Measurements from ENCODE around the gene SUPT6H.
A peak's percentile ranks its signal among the peaks of the same experiment; 100 is the strongest.

The SUPT6H gene

DNA sequence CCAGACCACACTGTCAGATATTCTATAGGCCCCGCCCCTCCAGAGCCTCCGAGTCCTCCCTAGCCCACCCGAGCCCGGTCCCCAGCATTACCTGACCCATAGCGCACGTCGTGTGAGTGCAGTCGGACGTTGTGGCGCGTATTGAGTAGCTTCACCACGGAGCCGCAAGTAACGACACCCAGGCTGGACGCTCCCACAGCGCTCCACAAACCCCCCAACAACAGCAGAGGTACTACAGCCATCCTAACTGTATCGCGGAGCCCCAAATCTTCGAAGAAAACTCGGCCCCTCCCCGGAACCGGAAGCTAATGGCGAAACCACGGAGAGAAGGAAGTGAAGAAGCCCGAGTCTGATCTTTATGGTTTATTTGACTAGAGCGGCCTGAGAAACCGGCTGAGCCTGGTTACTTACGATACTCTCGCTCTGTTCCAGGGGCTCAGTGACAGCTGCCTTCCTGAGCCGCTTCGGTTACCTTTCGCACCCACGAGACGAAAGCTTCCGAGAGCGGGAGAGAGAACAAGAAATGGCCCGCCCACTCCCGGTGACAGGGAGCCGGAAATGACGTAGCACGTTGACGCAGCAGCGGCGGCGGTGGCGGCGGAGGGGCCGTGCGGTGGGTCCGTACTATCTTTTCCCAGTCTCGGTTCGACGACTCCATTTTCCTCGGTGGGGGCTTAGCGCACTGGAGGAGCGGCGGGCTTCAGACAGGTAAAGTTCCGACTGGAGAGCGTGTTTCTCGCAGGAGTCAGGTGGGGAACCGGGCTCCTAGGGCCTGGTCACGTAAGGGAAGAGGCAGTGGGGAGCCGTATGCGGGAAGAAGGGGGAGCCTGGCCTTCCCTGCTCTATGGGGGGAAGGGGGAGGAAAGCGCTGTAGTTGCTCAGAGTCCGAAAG, at the start of gene SUPT6H, which contains the start of gene SDF2:
Gene SUPT6H (plus strand): TSS at position 571 of the 892 bp plus-strand sequence. CDS start 11,197 bp downstream, outside the sequence.
Gene SDF2 (minus strand): TSS at position 272 of the 892 bp plus-strand sequence. CDS start 30 bp downstream, at position 242.
- TF ChIP-seq POLR2A (IDR thresholded peaks at IDR 0.05; ENCODE audit: extremely low read depth, insufficient read length) (peak; percentile 66), MYC (IDR thresholded peaks at IDR 0.05; ENCODE audit: low read depth, low read length) (peak; percentile 54; the same call in 1 of the 2 replicates)
- TF ChIP-seq, protein P1, sequence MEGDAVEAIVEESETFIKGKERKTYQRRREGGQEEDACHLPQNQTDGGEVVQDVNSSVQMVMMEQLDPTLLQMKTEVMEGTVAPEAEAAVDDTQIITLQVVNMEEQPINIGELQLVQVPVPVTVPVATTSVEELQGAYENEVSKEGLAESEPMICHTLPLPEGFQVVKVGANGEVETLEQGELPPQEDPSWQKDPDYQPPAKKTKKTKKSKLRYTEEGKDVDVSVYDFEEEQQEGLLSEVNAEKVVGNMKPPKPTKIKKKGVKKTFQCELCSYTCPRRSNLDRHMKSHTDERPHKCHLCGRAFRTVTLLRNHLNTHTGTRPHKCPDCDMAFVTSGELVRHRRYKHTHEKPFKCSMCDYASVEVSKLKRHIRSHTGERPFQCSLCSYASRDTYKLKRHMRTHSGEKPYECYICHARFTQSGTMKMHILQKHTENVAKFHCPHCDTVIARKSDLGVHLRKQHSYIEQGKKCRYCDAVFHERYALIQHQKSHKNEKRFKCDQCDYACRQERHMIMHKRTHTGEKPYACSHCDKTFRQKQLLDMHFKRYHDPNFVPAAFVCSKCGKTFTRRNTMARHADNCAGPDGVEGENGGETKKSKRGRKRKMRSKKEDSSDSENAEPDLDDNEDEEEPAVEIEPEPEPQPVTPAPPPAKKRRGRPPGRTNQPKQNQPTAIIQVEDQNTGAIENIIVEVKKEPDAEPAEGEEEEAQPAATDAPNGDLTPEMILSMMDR (IDR thresholded peaks at IDR 0.05; ENCODE audit: low read depth, low read length): no peak
- TF ChIP-seq, protein P2, sequence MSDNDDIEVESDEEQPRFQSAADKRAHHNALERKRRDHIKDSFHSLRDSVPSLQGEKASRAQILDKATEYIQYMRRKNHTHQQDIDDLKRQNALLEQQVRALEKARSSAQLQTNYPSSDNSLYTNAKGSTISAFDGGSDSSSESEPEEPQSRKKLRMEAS (IDR thresholded peaks at IDR 0.05; ENCODE audit: low read depth, low read length): peak; percentile 75
- peak; percentile 91 for DNase-seq (ENCODE audit: low read depth)
- H3K4me3 ChIP-seq (ENCODE audit: low read depth, low read length): peak within 1 kb of the TSS; percentile 95

DNA sequence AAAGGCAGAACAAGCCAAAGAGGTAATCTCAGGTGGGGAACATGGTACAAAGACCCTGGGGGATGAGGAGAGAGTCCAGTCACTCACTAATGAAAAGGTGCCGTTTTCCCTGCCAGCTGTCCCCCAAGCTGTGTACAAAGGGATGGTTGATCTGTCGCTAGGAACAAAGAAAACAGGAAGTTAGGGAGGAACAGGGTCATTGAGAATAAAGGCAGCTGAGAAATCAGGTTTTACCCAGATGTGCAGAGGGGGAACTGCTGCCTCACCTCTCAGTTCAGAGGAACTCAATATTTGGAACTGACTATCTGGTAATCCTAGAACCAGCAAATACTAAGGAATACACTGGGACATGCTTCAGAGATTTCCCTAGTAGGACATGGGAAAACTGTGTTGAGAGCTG, 49.5 kb upstream of the SUPT6H start:
- DNase-seq (ENCODE audit: low read depth): peak; percentile 24

DNA sequence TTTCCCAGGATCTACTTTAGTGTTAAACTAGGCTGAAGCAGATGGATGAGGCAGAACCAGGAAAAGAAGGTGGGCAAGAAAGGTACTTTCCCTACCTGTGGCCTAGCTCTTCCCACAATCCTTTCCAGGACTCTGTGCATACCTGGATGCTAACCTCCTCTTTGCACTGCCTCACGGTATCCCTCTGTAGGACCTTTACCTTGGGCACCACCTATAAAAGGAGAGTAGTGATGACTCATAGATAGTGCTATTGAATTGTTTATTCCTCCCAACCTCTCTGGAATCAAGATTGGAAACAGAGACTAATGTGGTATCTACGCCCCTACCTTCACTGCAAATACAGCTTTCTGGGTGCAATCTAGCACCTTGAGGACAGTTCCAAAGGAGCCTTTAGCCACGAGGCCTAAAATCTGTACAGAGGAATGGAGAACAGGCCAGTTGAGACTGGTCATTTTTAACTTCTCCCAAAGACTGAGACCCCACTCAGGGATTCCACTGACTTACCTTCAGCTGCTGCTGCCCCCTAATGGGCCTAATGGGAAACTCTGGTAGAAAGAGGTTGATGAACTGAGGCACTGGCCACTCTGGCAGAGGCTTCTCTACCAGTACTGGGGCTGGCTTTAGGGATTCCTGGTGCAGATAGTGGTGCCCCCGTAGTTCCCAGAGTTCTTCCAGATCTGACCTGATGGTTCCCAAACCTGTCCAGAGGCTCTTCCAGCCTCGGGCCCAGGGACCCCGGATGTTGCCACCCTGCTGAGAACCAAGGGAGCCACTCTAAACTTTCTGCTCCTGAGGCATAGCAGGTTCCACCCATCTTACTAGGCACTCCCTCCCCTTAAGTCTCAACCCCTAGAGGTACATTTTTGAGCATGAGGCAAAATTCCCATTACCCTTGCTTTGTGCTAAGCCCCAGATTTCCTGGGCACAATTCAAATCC, 48.8 kb upstream of the SUPT6H start:
- DNase-seq (ENCODE audit: low read depth): peak; percentile 65
- no peak overlapping the region for H3K4me3 ChIP-seq (ENCODE audit: low read depth, low read length)
- TF ChIP-seq MYC (IDR thresholded peaks at IDR 0.05; ENCODE audit: low read depth, low read length): no peak
- TF ChIP-seq, protein P2 (IDR thresholded peaks at IDR 0.05; ENCODE audit: low read depth, low read length): no peak
- TF ChIP-seq POLR2A (IDR thresholded peaks at IDR 0.05; ENCODE audit: extremely low read depth, insufficient read length): peak; percentile 5
- TF ChIP-seq, protein P1 (IDR thresholded peaks at IDR 0.05; ENCODE audit: low read depth, low read length): peak; percentile 76

More for the DNA sequence above, 49.5 kb upstream of the SUPT6H start:
- TF ChIP-seq POLR2A (IDR thresholded peaks at IDR 0.05; ENCODE audit: extremely low read depth, insufficient read length): no peak
- TF ChIP-seq, protein P2 (IDR thresholded peaks at IDR 0.05; ENCODE audit: low read depth, low read length): no peak
- TF ChIP-seq, protein P1 (IDR thresholded peaks at IDR 0.05; ENCODE audit: low read depth, low read length): no peak
- H3K4me3 ChIP-seq (ENCODE audit: low read depth, low read length): no peak overlapping the region

DNA sequence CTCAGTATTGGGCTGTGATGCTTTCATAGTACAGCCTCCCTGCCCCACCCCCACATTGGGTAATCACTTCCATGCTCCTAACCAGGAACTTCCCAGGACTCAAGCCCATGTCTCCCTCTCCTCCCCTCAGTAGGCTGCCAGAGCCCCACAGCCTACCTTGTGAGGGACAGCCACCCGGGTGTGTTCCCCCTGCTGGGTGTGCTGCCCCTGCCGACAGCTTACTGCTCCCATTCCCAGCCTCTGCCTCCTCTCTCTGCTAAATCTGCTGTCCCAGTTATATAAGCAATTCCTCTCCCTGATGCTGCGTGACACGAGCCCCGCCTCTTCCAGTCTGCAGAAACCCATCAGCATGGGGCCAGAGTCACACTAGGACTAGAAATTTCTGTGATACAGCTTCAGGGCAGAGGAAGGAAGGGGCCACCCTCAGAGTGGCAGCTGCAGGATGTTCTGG, 48.0 kb upstream of the SUPT6H start, which contains the start of gene RSKR:
Gene RSKR (minus strand): TSS at position 255 of the 451 bp plus-strand sequence. CDS start 24 bp downstream, at position 231.
- TF ChIP-seq, protein P2 (IDR thresholded peaks at IDR 0.05; ENCODE audit: low read depth, low read length): no peak
- TF ChIP-seq MYC (IDR thresholded peaks at IDR 0.05; ENCODE audit: low read depth, low read length) (no peak), POLR2A (IDR thresholded peaks at IDR 0.05; ENCODE audit: extremely low read depth, insufficient read length) (no peak)
- TF ChIP-seq, protein P1 (IDR thresholded peaks at IDR 0.05; ENCODE audit: low read depth, low read length): no peak
- DNase-seq (ENCODE audit: low read depth): peak; percentile 20
- H3K4me3 ChIP-seq (ENCODE audit: low read depth, low read length): no peak within 1 kb of the TSS

DNA sequence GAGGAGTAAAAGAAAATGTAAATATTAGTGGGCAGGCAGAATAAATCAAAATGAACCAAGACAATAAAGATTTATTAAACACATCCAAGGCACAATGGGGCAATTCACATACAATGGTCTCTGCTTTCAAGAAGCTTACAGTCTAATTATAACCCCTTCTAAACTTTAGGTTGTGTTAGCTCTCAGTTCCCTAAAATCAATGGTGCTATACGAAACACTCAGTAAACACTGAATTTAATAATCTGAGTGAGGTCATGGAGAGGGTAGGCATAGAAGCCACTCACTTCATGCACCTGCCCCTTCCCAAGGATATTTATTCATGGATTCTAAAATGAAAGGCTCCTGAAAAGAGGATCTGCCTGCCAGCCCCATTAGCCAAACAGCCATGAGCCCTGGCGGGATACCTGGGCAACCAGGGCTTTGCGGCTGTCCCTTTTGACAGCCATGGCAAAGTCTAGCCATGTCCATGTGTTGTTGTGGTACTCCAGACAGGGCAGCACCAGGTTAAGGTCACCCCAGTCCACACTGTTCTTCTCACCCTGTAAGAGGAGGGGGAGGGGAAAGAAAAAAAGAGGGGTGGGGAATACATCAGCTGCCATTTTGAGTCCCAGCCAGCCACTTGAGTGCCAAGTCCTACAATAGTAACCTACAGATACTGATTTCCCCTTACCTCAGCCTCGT, 46.6 kb upstream of the SUPT6H start:
- H3K4me3 ChIP-seq (ENCODE audit: low read depth, low read length): no peak overlapping the region
- no peak for DNase-seq (ENCODE audit: low read depth)

More for the DNA sequence above, 46.6 kb upstream of the SUPT6H start:
- TF ChIP-seq, protein P2 (IDR thresholded peaks at IDR 0.05; ENCODE audit: low read depth, low read length): no peak
